VCaP (cell line): Measurements from ENCODE around the gene ZNF778.

ENCODE experiments used
- H3K27ac ChIP-seq: fragments of 450-650 bp; 2 replicates; pipeline ENCODE4 v1.5.1; 2017
- CTCF ChIP-seq: fragments of 450-650 bp; conservative IDR thresholded peaks from 2 replicates; pipeline ENCODE4 v1.5.1; 2017; ENCODE audit warnings: mild to moderate bottlenecking, moderate library complexity

Gene ZNF778

GRCh38 chr16:89273741-89274472 lies 56.4 kb downstream of the ZNF778 start:
- TF ChIP-seq CTCF: no peak
- no peak overlapping the region for H3K27ac ChIP-seq

DNA sequence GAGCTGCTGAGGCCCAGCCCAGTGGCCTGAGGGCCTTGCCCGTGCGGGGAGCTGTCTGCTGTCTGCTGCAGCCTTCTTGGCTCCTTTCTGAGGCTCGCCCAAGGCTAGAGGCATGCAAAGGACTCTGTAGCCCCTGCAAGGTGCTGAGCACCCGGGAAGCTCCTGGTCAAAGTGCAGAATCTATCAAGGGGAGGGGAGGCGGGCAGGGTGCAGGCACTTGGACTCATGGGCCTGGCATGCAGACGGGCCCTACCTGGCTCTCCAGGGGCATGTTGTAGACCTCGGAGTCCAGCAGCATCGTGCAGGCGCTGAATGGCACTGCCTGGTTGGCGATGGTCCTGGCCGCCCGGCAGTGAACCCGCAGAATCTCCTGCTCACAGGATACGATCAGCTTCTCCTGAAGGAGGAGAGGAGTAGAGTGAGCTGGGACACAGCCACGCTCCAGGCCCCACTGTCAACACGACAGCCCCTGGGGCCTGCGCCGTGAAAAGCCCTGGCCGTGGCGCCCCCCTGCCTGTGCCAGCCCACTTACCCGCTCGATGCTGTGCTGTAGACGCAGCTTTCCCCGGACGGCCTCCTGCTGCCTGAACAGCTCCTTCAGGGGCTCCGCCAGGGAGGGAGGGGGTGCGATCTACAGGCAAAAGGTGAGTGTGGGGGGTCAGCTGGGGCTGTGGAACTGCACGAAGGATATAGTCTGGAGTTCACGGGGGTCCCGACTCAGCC lies 57.2 kb downstream of the ZNF778 start:
- TF ChIP-seq CTCF: no peak
- no peak overlapping the region for H3K27ac ChIP-seq

GRCh38 chr16:89275284-89275584 lies 57.7 kb downstream of the ZNF778 start:
- H3K27ac ChIP-seq: no peak overlapping the region

DNA sequence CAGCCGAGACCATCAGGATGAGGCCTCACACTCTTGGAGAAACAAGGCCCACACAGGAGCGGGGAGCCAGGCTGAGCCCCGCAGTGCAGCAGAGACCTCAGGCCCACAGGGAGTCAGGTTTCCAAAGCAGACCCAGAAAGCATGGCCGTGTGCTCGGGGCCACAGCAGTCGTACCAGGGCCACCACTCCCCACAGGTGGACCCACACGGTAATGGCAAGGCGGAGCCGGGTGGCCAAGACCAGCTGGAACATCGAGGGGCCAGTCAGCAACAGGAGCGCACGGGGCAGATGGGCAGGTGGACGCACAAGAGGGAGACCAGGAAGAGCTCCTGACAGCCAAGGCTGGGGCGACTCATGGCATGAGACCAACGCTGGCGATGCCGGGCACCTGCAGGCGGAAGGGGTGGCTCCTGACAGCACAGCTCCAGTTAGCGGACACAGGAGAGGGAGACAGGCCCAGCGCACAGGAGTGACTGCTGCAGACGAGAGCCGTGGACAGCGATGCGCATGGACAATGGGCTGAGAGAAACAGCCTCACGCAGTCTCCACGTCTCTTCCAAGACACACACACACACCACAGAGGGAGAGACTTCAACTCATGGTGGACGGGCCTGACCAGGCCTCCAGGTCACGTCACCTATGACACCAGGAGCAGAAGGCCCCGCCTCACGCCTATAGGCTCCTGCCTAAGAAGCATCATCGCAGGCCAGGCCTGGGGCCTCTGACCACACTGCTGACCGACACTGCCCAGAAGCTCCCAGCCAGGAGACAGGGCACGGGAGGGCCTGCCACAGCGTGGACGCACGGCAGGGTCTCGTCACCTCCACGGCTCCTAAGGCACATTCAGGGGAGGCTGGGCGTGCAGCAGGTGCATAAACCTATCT lies 58.6 kb downstream of the ZNF778 start:
- TF ChIP-seq CTCF: no peak
- no peak overlapping the region for H3K27ac ChIP-seq

More at GRCh38 chr16:89275284-89275584, 57.7 kb downstream of the ZNF778 start:
- TF ChIP-seq CTCF: no peak

GRCh38 chr16:89277049-89277448 lies 59.5 kb downstream of the ZNF778 start:
- TF ChIP-seq CTCF: no peak
- no peak overlapping the region for H3K27ac ChIP-seq

- H3K27ac ChIP-seq: no peak overlapping the region
- TF ChIP-seq CTCF: no peak
Observed at GRCh38 chr16:89277641-89278341, 60.3 kb downstream of the ZNF778 start.
